Pancreas (tissue), 10 donors: ENCODE results near the gene RCOR1. TPM values are rescaled to one million over a fixed set of nuclear protein-coding genes. Genes with fewer than 3 reads are reported as not detected.

ENCODE experiments used
- ATAC-seq, 4 donors: fragments of 200-7000 bp; cut with Tn5 transposase; one replicate each; pipeline versions ENCODE4 v1.8.0 to v1.9.1; 2020; ENCODE audit warnings: mild to moderate bottlenecking in 4 of 4, moderate library complexity in 4 of 4
- DNase-seq, 6 donors: peaks; one replicate each; pipeline ENCODE4 v3.0.0-alpha.2; 2020
- FAIRE-seq: peaks from 2 replicates; lab custom pipeline; 2012; peaks lifted over from hg19 to GRCh38; lab: Jason Lieb, UNC
- H3K27ac ChIP-seq, 4 donors: fragments of 200-600 bp; sonication (generic); 1 replicate in 3 of 4; 2 replicates in 1 of 4; pipeline versions ENCODE4 v1.5.0 to v1.8.0; 2020
- H3K27me3 ChIP-seq, 4 donors: fragments of 200-600 bp; one replicate each; pipeline ENCODE4 v1.8.0; 2021
- H3K36me3 ChIP-seq, 3 donors: fragments of 200-600 bp; sonication (generic) in 1 of 3; one replicate each; pipeline versions ENCODE4 v1.5.0 to v1.8.0; 2020 to 2021
- H3K4me1 ChIP-seq, 3 donors: fragments of 200-600 bp; one replicate each; pipeline ENCODE4 v1.8.0; 2021
- H3K4me3 ChIP-seq, 4 donors: fragments of 200-600 bp; sonication (generic) in 2 of 4; one replicate each; pipeline versions ENCODE4 v1.5.0 to v1.8.0; 2020 to 2021
- H3K9me3 ChIP-seq, 4 donors: fragments of 200-600 bp; one replicate each; pipeline ENCODE4 v1.8.0; 2021
- WGBS, 2 donors: extraction: QIAGEN DNeasy Blood & Tissue Kit; methylation state at CpG; one replicate each; pipeline ENCODE4 v1.1.7; 2013; 5-methylcytosine and 5-hydroxymethylcytosine counted together
- intact Hi-C, 3 donors: fragments of 100-400 bp; cut with DNase I; formaldehyde crosslinking; loops; one replicate each; pipeline versions ENCODE4 v1.11.1 to v1.14.2; 2022
- polyA plus RNA-seq, 2 donors: library from polyadenylated mRNA; stranded (reverse); fragments of 200-250 nt; gene quantifications; one replicate each; pipeline ENCODE4 v1.2.3, GENCODE V29; 2013
- total RNA-seq, 6 donors: library from RNA; stranded (reverse); fragmentation: NEBNext Ultra II Directional in 4 of 6; extraction: Animal tissue kit (Norgen Biotek cat#: 25700) in 4 of 6; gene quantifications; one replicate each; pipeline versions ENCODE4 v1.2.1 to v1.2.4, GENCODE V29; 2021 to 2023
- TF ChIP-seq, protein P1 (sequence below), 4 donors: fragments of 200-600 bp; sonication (generic) in 3 of 4; IDR thresholded peaks; one replicate each; pipeline versions ENCODE4 v1.5.0 to v1.8.0; 2021; ENCODE audit warnings: antibody characterized with exemption in 4 of 4
- donor health status: healthy with polysubstance abuse.
- donor health status: DM: no; HTN: no; CAD: no; lungs with moderate emphysema.
- donor health status: DM: no; HTN: no; CAD: no.
- donor health status: control.
- donor health status: control.
- donor health status: Bipolar disorder and iron deficiency.
- donor health status: DM: yes; HTN: yes; CAD: no.
- donor health status: DM: no; HTN: no; CAD: no.
- donor health status: DM: no; HTN: no; CAD: no.
- donor health status: DM: yes; HTN: yes; CAD: no.

RCOR1 gene
- total RNA-seq (10 to 100 TPM in 1 of 6 donors, 1 to 10 TPM in 5; 4.4 to 13.5 (median 6.8) TPM), polyA plus RNA-seq (1 to 10 TPM; 2.8 to 7.2 TPM)

GRCh38 chr14:102591944-102592762 lies at the start of gene RCOR1:
Gene RCOR1 (plus strand): TSS chr14:102592649. CDS start chr14:102592887, 238 bp downstream.
- FAIRE-seq (no peak), ATAC-seq (peak; percentile 90 to 95 (median 92)), DNase-seq (peak; percentile 98 to 99 (median 98))
- H3K36me3 ChIP-seq = no peaks in the 10 kb centered on the region
- intact Hi-C loops = no loop called here
- peak within 1 kb of the TSS; percentile 74 to 93 (median 84) for H3K4me3 ChIP-seq
- 0 to 1% methylated on average over 52 to 84 of the region's 96 CpGs for WGBS, 2 donors
- TF ChIP-seq, protein P1, sequence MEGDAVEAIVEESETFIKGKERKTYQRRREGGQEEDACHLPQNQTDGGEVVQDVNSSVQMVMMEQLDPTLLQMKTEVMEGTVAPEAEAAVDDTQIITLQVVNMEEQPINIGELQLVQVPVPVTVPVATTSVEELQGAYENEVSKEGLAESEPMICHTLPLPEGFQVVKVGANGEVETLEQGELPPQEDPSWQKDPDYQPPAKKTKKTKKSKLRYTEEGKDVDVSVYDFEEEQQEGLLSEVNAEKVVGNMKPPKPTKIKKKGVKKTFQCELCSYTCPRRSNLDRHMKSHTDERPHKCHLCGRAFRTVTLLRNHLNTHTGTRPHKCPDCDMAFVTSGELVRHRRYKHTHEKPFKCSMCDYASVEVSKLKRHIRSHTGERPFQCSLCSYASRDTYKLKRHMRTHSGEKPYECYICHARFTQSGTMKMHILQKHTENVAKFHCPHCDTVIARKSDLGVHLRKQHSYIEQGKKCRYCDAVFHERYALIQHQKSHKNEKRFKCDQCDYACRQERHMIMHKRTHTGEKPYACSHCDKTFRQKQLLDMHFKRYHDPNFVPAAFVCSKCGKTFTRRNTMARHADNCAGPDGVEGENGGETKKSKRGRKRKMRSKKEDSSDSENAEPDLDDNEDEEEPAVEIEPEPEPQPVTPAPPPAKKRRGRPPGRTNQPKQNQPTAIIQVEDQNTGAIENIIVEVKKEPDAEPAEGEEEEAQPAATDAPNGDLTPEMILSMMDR (IDR thresholded peaks at IDR 0.05) = no peak
- peak within 1 kb of the TSS; percentile 87 to 97 (median 94) for H3K27ac ChIP-seq
- H3K9me3 ChIP-seq = no peaks in the 10 kb centered on the region
- H3K4me1 ChIP-seq = peaks cover 10 to 18% (median 11%) of the 10 kb centered on the region in 3 donors
- H3K27me3 ChIP-seq = no peaks in the 10 kb centered on the region

DNA sequence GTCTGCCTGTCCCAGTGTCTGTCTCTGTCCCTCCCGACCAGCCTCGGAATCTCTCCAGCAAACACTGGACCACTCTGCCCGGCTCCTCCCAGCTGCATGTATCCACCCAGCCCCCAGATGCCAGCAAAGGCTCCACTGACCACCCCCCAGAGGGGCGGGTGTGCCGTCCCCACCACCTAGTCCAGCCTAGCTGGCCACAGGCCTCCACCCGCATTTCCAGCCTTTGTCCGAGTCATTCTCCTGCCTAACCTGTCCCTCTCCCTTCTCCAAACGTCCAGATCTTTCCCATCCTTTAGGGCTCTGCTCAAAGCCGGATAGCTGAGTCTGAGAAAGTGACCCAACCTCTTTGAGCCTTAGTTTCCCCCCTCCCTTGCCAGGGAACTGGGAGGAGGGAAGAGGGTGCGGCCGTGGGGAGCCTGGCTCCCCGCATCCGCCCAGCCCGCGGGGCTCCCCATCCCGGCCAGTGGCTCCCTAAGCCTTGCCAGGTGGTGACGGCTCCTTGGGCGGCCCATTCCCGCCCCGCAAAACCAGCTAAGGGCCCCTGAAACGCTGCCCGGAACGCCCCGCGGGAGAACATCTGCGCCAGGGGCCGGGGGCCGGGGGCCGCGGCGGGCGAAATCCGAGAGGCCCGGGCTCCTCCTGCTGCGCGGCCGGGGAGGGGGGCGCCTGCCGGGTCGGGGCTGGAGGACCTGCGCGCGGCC lies 48.3 kb upstream of the RCOR1 start:
- H3K4me3 ChIP-seq = peak overlapping the region in 1 of 4 donors; percentile 23
- H3K36me3 ChIP-seq = no peaks in the 10 kb centered on the region
- no peaks in the 10 kb centered on the region for H3K9me3 ChIP-seq
- FAIRE-seq = no peak
- H3K4me1 ChIP-seq = no peaks in the 10 kb centered on the region
- intact Hi-C loops = no loop called here
- H3K27me3 ChIP-seq = peaks cover 0 to 9% (median 0%) of the 10 kb centered on the region in 4 donors
- TF ChIP-seq, protein P1 (IDR thresholded peaks at IDR 0.05) = no peak
- peak in 1 of 4 donors; percentile 12 for ATAC-seq
- no peak overlapping the region for H3K27ac ChIP-seq
- no peak for DNase-seq
- WGBS, 2 donors = 35 to 41% methylated on average over 41 to 43 of the region's 43 CpGs

GRCh38 chr14:102544747-102545460 lies 47.5 kb upstream of the RCOR1 start:
- FAIRE-seq (no peak), ATAC-seq (peak in 3 of 4 donors; percentile 15 to 30 (median 17)), DNase-seq (no peak)
- H3K4me1 ChIP-seq = no peaks in the 10 kb centered on the region
- WGBS, 2 donors = 17% methylated on average over 42 to 66 of the region's 66 CpGs
- H3K27me3 ChIP-seq = peaks cover 0 to 9% (median 0%) of the 10 kb centered on the region in 4 donors
- H3K9me3 ChIP-seq = no peaks in the 10 kb centered on the region
- no peaks in the 10 kb centered on the region for H3K36me3 ChIP-seq
- intact Hi-C loops = no loop called here
- TF ChIP-seq, protein P1 (IDR thresholded peaks at IDR 0.05) = no peak
- H3K4me3 ChIP-seq = peak overlapping the region in 1 of 4 donors; percentile 23
- H3K27ac ChIP-seq = no peak overlapping the region

GRCh38 chr14:102545461-102546265 lies 46.8 kb upstream of the RCOR1 start:
- ATAC-seq (peak in 1 of 4 donors; percentile 17), FAIRE-seq (no peak), DNase-seq (no peak)
- peaks cover 0 to 9% (median 0%) of the 10 kb centered on the region in 4 donors for H3K27me3 ChIP-seq
- no peaks in the 10 kb centered on the region for H3K4me1 ChIP-seq
- no peaks in the 10 kb centered on the region for H3K36me3 ChIP-seq
- no peak overlapping the region for H3K4me3 ChIP-seq
- H3K9me3 ChIP-seq = no peaks in the 10 kb centered on the region
- WGBS, 2 donors = 67 to 70% methylated on average over 29 of the region's 29 CpGs
- TF ChIP-seq, protein P1 (IDR thresholded peaks at IDR 0.05) = no peak
- intact Hi-C loops = no loop called here
- H3K27ac ChIP-seq = no peak overlapping the region
